Smooth muscle cell of the pulmonary artery (primary cell): Measurements from ENCODE around the gene ZMYND11. TPM values are rescaled to one million over a fixed set of nuclear protein-coding genes. Genes with fewer than 3 reads are reported as not detected.

Source experiments
- total RNA-seq: library from RNA; depleted of rRNA; stranded (reverse); fragments of >200 nt; gene quantifications from 2 replicates; pipeline ENCODE4 v1.2.3, GENCODE V29; 2014

Gene ZMYND11
- 63.8 and 69.1 TPM in 2 replicates for total RNA-seq

DNA sequence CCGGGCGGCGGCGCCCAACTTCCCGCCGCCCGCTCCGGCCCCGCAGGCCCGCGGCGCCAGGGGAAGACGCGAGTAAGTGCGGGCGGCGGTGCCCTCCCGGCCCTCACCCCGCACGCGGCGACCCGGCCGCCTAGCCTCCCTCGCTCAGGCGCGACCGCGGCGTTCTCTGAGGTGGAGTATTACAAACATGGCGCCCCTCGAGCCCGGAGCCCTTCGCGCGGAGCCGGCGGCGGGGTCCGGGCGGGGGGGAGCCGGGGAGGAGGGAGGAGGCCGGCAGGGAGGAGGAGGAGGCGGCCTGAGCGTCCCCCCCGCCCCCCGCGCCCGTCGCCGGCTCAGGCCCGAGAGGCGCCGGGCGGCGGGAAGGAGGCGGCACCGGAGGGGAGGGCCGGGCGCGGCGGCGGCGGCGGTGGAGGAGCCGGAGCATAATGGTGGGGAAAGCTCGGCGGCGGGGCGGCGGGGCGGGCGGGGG, at the start of gene ZMYND11:
Gene ZMYND11, plus strand, starts transcription at position 324 of the 469 bp plus-strand sequence. CDS start 44,558 bp downstream, outside the sequence.

Other genes with a start within 250 kb of the ZMYND11 start
- not detected in 2 replicates for gene TUBB8, start 86.2 kb upstream of the ZMYND11 start, total RNA-seq